Measurements from ENCODE around the gene PDE8A. TPM values are rescaled to one million over a fixed set of nuclear protein-coding genes. Genes with fewer than 3 reads are reported as not detected.

Gene PDE8A
- total and polyA plus RNA-seq, 2 donors (not counting 3 experiments of a cell fraction or from before 2014, with no cell fraction given): 21.3 to 45.7 TPM

DNA sequence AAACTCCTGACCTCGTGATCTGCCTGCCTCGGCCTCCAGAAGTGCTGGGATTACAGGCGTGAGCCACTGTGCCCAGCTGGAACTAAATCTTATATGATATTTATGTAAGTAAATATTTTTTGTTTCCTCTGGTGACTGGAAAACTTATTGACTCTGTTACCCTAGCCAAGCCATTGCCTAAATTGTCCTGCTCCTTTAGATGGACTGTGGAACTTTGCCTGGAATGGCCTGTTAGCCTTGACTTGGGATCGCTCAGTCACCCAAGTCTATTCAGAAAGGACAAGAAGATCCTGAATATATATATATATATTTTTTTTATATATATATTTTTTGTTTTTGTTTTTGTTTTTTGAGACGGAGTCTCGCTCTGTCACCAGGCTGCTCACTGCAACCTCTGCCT, 113.9 kb downstream of the PDE8A start:
- no peaks in the 10 kb centered on the region for H3K79me2 ChIP-seq (ENCODE audit: control insufficient read depth, insufficient read depth, low read length)
- FAIRE-seq (no peak), DNase-seq (ENCODE audit: low read depth, low spot score) (no peak)
- no peaks in the 10 kb centered on the region for H3K9me1 ChIP-seq (replicated peaks; ENCODE audit: control insufficient read depth, extremely low read depth, insufficient read depth, low read length)
- no TSS peak for BruUV-seq (replicated peaks)
- H4K20me1 ChIP-seq (replicated peaks; ENCODE audit: control insufficient read depth, extremely low read depth, insufficient read depth, low read length): no peaks in the 10 kb centered on the region
- no peaks in the 10 kb centered on the region for H3K27me3 ChIP-seq (ENCODE audit: control insufficient read depth in 2 of 2, insufficient read depth in 2 of 2, low read length in 2 of 2)
- H3K4me1 ChIP-seq (ENCODE audit: control insufficient read depth, extremely low read depth, insufficient read depth, low read length): no peaks in the 10 kb centered on the region
- H2AFZ ChIP-seq (ENCODE audit: low read depth, low read length): no peak overlapping the region
- POLR2A ChIA-PET: no interaction called here
- no peak overlapping the region for H3K27ac ChIP-seq (ENCODE audit: insufficient read depth, low read depth, low read length)
- CTCF ChIA-PET: interaction anchor here (2.2 kb wide), 1 partner anchor 73 kb away, joined by 9 read pairs; no protein-coding TSS in a partner anchor
- H3K4me2 ChIP-seq (ENCODE audit: insufficient read depth, low read length): no peak overlapping the region
- intact Hi-C loops (cut with micrococcal nuclease): no loop called here
- no peak overlapping the region for H3K4me3 ChIP-seq (replicated peaks in 1 of 3; ENCODE audit: insufficient read depth in 1 of 3, low read depth in 1 of 3, low read length in 3 of 3)
- peaks cover 0 to 3% of the 10 kb centered on the region in 2 experiments for H3K36me3 ChIP-seq (ENCODE audit: control insufficient read depth in 2 of 2, extremely low read depth in 1 of 2, insufficient read depth in 2 of 2, low read length in 2 of 2)
- TF ChIP-seq JUN (IDR thresholded peaks at IDR 0.05; ENCODE audit: borderline replicate concordance, insufficient read depth, insufficient read length, low read depth): no peak
- TF ChIP-seq, protein P1, sequence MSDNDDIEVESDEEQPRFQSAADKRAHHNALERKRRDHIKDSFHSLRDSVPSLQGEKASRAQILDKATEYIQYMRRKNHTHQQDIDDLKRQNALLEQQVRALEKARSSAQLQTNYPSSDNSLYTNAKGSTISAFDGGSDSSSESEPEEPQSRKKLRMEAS (IDR thresholded peaks at IDR 0.05; ENCODE audit: insufficient read depth, insufficient read length): no peak
- TF ChIP-seq MYC (IDR thresholded peaks at IDR 0.05; ENCODE audit: low read depth, low read length): no peak
- TF ChIP-seq FOS (IDR thresholded peaks at IDR 0.05; ENCODE audit: borderline replicate concordance, insufficient read depth, low read length): no peak
- TF ChIP-seq, protein P2, sequence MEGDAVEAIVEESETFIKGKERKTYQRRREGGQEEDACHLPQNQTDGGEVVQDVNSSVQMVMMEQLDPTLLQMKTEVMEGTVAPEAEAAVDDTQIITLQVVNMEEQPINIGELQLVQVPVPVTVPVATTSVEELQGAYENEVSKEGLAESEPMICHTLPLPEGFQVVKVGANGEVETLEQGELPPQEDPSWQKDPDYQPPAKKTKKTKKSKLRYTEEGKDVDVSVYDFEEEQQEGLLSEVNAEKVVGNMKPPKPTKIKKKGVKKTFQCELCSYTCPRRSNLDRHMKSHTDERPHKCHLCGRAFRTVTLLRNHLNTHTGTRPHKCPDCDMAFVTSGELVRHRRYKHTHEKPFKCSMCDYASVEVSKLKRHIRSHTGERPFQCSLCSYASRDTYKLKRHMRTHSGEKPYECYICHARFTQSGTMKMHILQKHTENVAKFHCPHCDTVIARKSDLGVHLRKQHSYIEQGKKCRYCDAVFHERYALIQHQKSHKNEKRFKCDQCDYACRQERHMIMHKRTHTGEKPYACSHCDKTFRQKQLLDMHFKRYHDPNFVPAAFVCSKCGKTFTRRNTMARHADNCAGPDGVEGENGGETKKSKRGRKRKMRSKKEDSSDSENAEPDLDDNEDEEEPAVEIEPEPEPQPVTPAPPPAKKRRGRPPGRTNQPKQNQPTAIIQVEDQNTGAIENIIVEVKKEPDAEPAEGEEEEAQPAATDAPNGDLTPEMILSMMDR (IDR thresholded peaks at IDR 0.05; ENCODE audit: extremely low read depth in 1 of 2, insufficient read depth in 1 of 2, low read depth in 1 of 2, low read length in 2 of 2): no peak
- TF ChIP-seq POLR2A (IDR thresholded peaks at IDR 0.05; ENCODE audit: low read depth, low read length): no peak
- TF ChIP-seq GATA2 (IDR thresholded peaks at IDR 0.05; ENCODE audit: insufficient read depth, insufficient read length, low read depth, low read length): no peak
- no peak for TF ChIP-seq POLR2AphosphoS5 (IDR thresholded peaks at IDR 0.05; ENCODE audit: insufficient read depth, low read depth, low read length)
- no peak for TF ChIP-seq EZH2 (IDR thresholded peaks at IDR 0.05; ENCODE audit: borderline replicate concordance, low read depth, low read length, severe bottlenecking)
- no peak overlapping the region for H3K9ac ChIP-seq (replicated peaks; ENCODE audit: extremely low read depth, insufficient read depth, low read length)
- H3K9me3 ChIP-seq (replicated peaks; ENCODE audit: control insufficient read depth, insufficient read depth, low read length): no peaks in the 10 kb centered on the region
- dilution Hi-C loops (cut with MboI; ENCODE audit: extremely low pct_ligation_motif_present, low sequenced_read_pairs): no loop called here
